SKM-1 (cell line): Measurements from ENCODE around the gene C19orf38.
"Not testable (repeated sequence)": the region's sequence is repeated elsewhere in the genome, so short reads cannot be mapped to it uniquely, and the experiment has no call there.

Experiments used
- DNase-seq: peaks from one replicate; lab custom pipeline; 2025; ENCODE audit not compliant: unreplicated experiment; lab: John Stamatoyannopoulos, UW

The C19orf38 gene

DNA sequence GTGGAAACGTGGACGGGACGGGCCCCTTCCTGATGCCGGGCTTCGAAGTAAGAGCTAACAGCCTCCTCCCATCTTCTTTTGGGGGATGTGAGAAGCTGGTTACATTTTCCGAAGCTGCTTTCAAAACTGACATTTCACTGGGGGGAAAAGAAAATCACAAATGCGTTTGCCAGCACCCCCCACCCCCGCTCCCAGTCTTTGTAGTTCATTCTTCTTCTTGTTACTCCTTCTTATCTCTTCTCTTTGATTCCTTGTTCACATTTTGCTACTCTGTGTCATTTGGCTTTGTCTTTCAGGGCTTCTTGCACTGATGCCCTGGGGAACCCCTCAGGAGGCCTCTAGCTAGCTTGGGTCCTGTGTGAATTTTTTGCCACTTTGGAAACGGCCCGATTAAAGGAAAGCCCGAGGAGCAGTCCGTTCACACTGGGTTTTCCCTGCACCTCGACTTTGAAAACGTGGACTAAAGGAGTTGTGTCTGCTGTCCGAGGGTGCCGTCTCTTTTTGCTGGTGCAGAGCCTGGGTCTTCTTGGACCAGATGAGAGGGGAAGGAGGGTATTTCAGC lies 24.4 kb downstream of the C19orf38 start:
- no peak for DNase-seq

DNA sequence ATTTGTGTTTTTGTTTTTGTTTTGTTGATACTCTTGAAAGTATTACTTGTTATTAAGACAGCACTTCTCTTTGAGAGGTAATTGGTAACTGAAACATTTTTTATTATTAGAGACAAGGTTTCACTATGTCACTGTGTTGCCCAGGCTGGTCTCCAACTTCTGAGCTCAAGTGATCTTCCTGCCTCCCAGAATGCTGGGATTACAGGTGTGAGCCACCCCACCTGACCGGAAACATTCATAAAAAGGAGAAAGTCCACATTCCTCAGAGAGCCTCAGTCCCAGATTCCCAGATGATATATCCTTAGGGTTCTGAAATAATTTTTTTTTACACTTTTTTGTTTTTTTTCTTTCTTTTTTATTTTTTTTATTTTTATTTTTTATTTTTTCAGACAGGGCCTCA lies 25.8 kb downstream of the C19orf38 start:
- DNase-seq = no peak

GRCh38 chr19:10876459-10877240 lies 28.4 kb downstream of the C19orf38 start:
- DNase-seq = no peak

GRCh38 chr19:10877608-10878007 lies 29.4 kb downstream of the C19orf38 start:
- DNase-seq = not testable (repeated sequence)

GRCh38 chr19:10878253-10878652 lies 30.0 kb downstream of the C19orf38 start:
- no peak for DNase-seq

DNA sequence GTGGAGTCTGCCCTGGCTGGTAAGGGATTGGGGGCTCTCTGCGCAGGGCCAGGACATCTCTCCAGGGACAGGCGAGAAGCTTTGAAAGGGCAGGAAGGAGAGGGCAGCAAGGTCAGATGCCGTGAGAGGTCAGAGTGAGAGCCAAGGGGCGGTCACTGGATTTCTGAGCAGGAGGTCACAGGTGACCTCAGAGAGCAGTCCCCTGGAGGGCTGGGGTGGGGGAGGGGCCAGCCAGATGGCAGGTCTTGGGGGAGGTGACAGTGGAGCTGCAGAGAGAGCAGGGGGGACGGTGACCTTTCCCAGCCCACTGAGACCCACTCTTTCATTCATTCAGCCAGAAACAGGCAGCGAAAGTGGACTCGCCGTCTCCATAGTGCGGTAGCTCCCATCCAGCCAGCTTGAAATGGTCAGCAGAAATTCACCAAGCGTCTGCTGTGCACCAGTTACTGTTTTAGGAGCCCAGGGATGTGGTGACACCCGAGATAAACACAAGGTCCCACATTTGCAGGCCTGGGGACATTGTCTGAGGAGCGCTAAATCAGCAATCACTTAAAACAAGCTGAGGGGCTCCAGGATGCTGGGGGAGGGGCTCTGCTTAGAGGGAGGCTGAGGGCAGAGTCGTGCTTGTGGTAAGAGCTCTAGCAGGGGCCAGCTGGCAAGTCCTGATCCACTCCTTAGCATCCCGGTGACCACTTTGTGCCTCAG lies 33.3 kb downstream of the C19orf38 start:
- DNase-seq = no peak

- no peak for DNase-seq
Measured at GRCh38 chr19:10882108-10882457, 33.9 kb downstream of the C19orf38 start.

DNA sequence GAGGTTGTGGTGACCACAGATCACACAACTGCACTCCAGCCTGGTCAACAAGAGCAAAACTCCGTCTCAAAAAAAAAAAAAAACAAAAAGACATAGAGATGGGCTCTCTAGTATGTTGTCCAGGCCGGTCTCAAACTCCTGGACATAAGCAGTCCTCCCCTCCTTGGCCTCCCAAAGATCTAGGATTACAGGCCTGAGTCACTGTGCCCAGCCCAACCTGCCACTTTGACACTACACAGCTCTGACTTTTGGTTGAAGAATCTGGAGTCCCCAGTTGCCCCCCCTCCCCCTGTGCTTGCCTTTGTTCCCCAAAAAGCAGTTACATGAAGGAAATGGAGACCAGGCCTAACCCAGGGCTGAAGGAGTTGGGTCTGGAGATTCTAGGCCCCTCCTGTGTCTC lies 36.1 kb downstream of the C19orf38 start:
- no peak for DNase-seq

- DNase-seq = no peak
Measured at GRCh38 chr19:10885201-10886169, 37.3 kb downstream of the C19orf38 start.

- no peak for DNase-seq
Measured at GRCh38 chr19:10887616-10888367, 39.6 kb downstream of the C19orf38 start.

DNA sequence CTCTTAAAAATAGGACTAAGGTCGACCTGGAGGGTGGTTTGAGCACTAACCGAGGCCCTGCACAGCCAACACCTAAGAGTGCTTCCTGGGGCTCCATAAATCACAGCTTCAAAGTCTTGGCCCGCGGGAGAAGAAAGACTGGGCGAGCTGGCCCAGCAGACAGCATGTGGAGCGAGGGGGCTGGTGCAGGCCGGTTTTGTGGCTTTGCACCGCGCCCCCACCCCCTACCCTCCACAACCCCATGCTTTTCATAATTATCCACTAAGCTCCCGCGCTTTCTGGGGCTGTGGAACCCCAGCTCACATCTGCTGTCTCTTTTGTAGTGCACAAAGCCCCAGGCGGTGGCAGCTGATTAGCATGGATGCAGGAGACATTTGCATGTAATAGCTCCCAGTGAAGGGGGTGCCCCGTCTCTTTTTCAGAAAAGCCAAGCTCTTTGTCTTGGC lies 40.2 kb downstream of the C19orf38 start:
- DNase-seq = no peak

GRCh38 chr19:10889880-10890279 lies 41.7 kb downstream of the C19orf38 start:
- no peak for DNase-seq

- DNase-seq = no peak
Measured at GRCh38 chr19:10891405-10892086, 43.3 kb downstream of the C19orf38 start.

- no peak for DNase-seq
Measured at GRCh38 chr19:10892256-10892655, 44.0 kb downstream of the C19orf38 start.

DNA sequence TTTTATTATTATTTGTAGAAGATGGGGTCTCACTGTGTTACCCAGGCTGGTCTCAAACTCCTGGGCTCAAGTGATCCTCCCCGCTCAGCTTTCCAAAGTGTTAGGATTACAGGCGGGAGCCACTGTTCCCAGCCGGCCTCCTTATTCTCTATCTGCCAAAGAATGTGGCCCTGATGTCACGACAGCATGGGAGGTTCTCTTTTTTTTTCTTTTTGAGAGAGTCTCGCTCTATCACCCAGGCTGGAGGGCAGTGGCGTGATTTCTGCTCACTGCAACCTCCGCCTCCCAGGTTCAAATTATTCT lies 46.6 kb downstream of the C19orf38 start:
- DNase-seq = no peak

GRCh38 chr19:10895363-10895762 lies 47.1 kb downstream of the C19orf38 start:
- DNase-seq = no peak

- no peak for DNase-seq
Measured at GRCh38 chr19:10895920-10896319, 47.7 kb downstream of the C19orf38 start.

DNA sequence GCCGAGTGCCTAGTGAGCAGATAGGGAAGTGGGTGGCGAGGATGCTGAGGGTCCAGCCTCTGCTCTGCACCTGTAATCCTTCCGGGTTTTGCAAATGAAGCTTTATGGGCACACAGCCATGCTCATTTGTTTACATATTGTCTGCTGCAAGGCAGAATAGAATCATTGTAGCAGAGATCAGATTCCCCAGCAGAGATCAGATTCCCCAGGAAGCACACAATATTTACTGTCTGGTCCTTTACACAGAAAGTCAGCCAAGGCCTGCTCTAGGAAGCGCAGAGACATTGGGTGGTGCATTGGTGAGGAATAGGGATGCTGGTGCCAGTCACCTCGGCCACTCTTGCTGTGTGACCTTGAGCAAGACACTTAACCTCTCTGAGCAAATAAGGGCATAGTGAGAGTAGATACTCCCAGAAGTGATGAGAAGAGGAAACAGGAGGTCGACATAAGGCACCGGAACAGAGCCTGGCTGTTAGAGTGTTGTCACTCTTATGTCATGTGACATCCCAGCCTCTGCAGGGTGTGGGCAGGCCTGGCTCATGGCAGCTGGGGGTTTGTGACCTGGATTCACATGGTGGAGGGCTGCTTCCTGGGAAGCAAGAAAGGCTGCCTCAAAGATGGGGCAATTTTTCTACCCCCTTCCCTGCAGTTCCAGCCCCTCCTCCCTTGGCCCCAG lies 48.8 kb downstream of the C19orf38 start:
- no peak for DNase-seq

DNA sequence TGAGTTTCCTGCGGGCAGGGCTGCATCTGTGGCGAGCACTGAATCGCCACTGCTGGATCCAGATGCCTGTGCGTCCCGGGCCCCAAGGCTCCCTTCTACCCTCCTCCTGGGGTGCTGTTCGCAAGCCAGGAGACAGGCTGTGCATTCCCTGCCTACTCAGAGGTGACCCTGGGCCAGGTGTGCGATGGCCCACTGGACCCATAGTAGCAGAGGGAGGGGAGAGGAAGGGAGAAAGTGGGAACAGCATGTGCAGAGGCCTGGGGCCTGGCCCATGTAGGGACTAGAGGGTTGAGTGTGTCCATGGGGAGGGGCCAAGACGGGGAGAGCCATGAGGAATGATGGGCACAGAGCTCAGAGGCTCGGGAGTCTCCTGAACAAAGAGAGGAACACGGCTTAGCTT lies 50.4 kb downstream of the C19orf38 start:
- DNase-seq = no peak
